SW480 (cell line): ENCODE data around the gene MIB2.

Source experiments
- DNase-seq: peaks from one replicate; pipeline ENCODE4 v3.0.0-alpha.2; 2016; ENCODE audit warnings: low spot score

The MIB2 gene

GRCh38 chr1:1614204-1614953 is 921 bp upstream of the MIB2 start:
- DNase-seq = no peak

GRCh38 chr1:1614954-1615255 is 395 bp upstream of the MIB2 start:
- DNase-seq = no peak

GRCh38 chr1:1616045-1616790 is 918 bp downstream of the MIB2 start:
- DNase-seq = no peak

GRCh38 chr1:1616838-1617237 is 1.5 kb downstream of the MIB2 start:
- DNase-seq = no peak

- no peak for DNase-seq
These were observed 2.2 kb downstream of the MIB2 start for GRCh38 chr1:1617516-1617915.

- no peak for DNase-seq
These were observed 2.6 kb downstream of the MIB2 start for GRCh38 chr1:1617925-1618324.

- no peak for DNase-seq
These were observed 3.2 kb downstream of the MIB2 start for GRCh38 chr1:1618396-1619068.

- DNase-seq = no peak
These were observed 4.6 kb downstream of the MIB2 start for GRCh38 chr1:1619917-1620361.

GRCh38 chr1:1620433-1621139 is 5.3 kb downstream of the MIB2 start:
- no peak for DNase-seq

- DNase-seq = no peak
These were observed 6.1 kb downstream of the MIB2 start for GRCh38 chr1:1621173-1622009.

- DNase-seq = no peak
These were observed 6.9 kb downstream of the MIB2 start for GRCh38 chr1:1622010-1622787.

- DNase-seq = no peak
These were observed 7.4 kb downstream of the MIB2 start for GRCh38 chr1:1622788-1623094.

GRCh38 chr1:1623181-1623630 is 7.9 kb downstream of the MIB2 start:
- no peak for DNase-seq

GRCh38 chr1:1623631-1624442 is 8.5 kb downstream of the MIB2 start:
- no peak for DNase-seq

GRCh38 chr1:1624443-1625403 is 9.4 kb downstream of the MIB2 start:
- DNase-seq = no peak

- DNase-seq = no peak
These were observed 10.1 kb downstream of the MIB2 start for GRCh38 chr1:1625404-1625775.

- DNase-seq = no peak
These were observed 10.5 kb downstream of the MIB2 start for GRCh38 chr1:1625824-1626206.

GRCh38 chr1:1626207-1627141 is 11.2 kb downstream of the MIB2 start:
- DNase-seq = no peak
